Endothelial cell of umbilical vein (primary cell): ENCODE results near the gene CCDC18.

Experiments
- EZH2 ChIP-seq: IDR thresholded peaks from 2 replicates; pipeline ENCODE4 v1.6.1; 2012; ENCODE audit warnings: borderline replicate concordance, low read depth, mild to moderate bottlenecking, moderate library complexity, low read length, inconsistent platforms; ENCODE audit not compliant: severe bottlenecking
- FOS ChIP-seq: IDR thresholded peaks from 2 replicates; pipeline ENCODE4 v1.6.1; 2011; ENCODE audit warnings: mild to moderate bottlenecking, low read length, moderate library complexity, borderline replicate concordance; ENCODE audit not compliant: insufficient read depth
- GATA2 ChIP-seq: IDR thresholded peaks from 2 replicates; pipeline ENCODE4 v1.7.0; 2011; ENCODE audit warnings: low read depth, mild to moderate bottlenecking, moderate library complexity, mixed read lengths, low read length; ENCODE audit not compliant: insufficient read length, insufficient read depth
- JUN ChIP-seq: IDR thresholded peaks from 2 replicates; pipeline ENCODE4 v1.6.1; 2011; ENCODE audit warnings: borderline replicate concordance, low read depth; ENCODE audit not compliant: insufficient read length, insufficient read depth
- MAX ChIP-seq: IDR thresholded peaks from 2 replicates; pipeline ENCODE4 v1.6.1; 2011; ENCODE audit not compliant: insufficient read depth, insufficient read length
- MYC ChIP-seq: IDR thresholded peaks from one replicate; pipeline ENCODE4 v1.6.1; 2011; ENCODE audit warnings: mild to moderate bottlenecking, low read depth, low read length
- POLR2A ChIP-seq: IDR thresholded peaks from 2 replicates; pipeline ENCODE4 v1.6.1; 2012; ENCODE audit warnings: low read depth, mild to moderate bottlenecking, control low read depth, low read length
- POLR2AphosphoS5 ChIP-seq: IDR thresholded peaks from 2 replicates; pipeline ENCODE4 v1.6.1; 2012; ENCODE audit warnings: low read depth, mild to moderate bottlenecking, control low read depth, low read length, moderate library complexity; ENCODE audit not compliant: insufficient read depth
- TF ChIP-seq, protein P1 (sequence below), 2 donors: IDR thresholded peaks; 1 replicate in 1 of 2; 2 replicates in 1 of 2; pipeline ENCODE4 v1.5.1; 2011; ENCODE audit warnings: low read length in 2 of 2, mild to moderate bottlenecking in 2 of 2, moderate library complexity in 2 of 2, control low read depth in 1 of 2, inconsistent platforms in 1 of 2, low read depth in 1 of 2; ENCODE audit not compliant: insufficient read depth in 1 of 2; ENCODE audit errors: extremely low read depth in 1 of 2

DNA sequence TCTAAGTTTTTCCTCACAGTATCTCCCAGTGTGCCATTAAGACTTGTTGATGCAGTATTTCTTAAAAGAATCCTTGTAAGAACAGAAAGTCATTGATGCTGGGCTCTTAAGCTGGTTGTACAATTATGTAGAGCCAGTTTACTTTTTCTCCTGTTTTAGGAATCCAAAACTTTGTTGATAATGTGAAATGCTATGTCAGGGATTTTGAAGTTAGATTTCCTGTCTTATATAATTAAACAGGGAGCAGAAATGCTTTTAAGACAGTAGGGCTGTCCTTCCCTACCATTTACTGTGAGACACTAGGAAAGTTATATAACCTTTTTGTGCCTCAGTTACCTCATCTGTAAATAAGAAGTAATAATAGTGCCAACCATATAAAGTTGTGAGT, 26.0 kb downstream of the CCDC18 start:
- no peak for TF ChIP-seq GATA2
- no peak for TF ChIP-seq POLR2A
- TF ChIP-seq, protein P1, sequence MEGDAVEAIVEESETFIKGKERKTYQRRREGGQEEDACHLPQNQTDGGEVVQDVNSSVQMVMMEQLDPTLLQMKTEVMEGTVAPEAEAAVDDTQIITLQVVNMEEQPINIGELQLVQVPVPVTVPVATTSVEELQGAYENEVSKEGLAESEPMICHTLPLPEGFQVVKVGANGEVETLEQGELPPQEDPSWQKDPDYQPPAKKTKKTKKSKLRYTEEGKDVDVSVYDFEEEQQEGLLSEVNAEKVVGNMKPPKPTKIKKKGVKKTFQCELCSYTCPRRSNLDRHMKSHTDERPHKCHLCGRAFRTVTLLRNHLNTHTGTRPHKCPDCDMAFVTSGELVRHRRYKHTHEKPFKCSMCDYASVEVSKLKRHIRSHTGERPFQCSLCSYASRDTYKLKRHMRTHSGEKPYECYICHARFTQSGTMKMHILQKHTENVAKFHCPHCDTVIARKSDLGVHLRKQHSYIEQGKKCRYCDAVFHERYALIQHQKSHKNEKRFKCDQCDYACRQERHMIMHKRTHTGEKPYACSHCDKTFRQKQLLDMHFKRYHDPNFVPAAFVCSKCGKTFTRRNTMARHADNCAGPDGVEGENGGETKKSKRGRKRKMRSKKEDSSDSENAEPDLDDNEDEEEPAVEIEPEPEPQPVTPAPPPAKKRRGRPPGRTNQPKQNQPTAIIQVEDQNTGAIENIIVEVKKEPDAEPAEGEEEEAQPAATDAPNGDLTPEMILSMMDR (IDR thresholded peaks at IDR 0.05; ENCODE audit: extremely low read depth in 1 of 2, insufficient read depth in 1 of 2, low read depth in 1 of 2, low read length in 2 of 2): no peak
- no peak for TF ChIP-seq POLR2AphosphoS5
- no peak for TF ChIP-seq MYC
- no peak for TF ChIP-seq MAX
- TF ChIP-seq EZH2: no peak
- no peak for TF ChIP-seq JUN
- no peak for TF ChIP-seq FOS
